ENCODE data around the gene HS2ST1.
A peak's percentile ranks its signal among the peaks of the same experiment; 100 is the strongest.

HS2ST1 gene

GRCh38 chr1:87144316-87144895 is 230.0 kb downstream of the HS2ST1 start:
- DNase-seq, result no peak

- DNase-seq, result no peak
These were observed 230.5 kb downstream of the HS2ST1 start for GRCh38 chr1:87144981-87145380.

GRCh38 chr1:87146538-87146937 is 232.1 kb downstream of the HS2ST1 start:
- no peak for DNase-seq

- DNase-seq, result no peak
These were observed 232.6 kb downstream of the HS2ST1 start for GRCh38 chr1:87146986-87147385.

- DNase-seq, result no peak
These were observed 233.4 kb downstream of the HS2ST1 start for GRCh38 chr1:87147851-87148250.

GRCh38 chr1:87148661-87149060 is 234.2 kb downstream of the HS2ST1 start:
- no peak for DNase-seq

GRCh38 chr1:87149241-87150041 is 235.0 kb downstream of the HS2ST1 start:
- peak; percentile 75 for DNase-seq

- no peak for DNase-seq
These were observed 235.7 kb downstream of the HS2ST1 start for GRCh38 chr1:87150143-87150542.

DNA sequence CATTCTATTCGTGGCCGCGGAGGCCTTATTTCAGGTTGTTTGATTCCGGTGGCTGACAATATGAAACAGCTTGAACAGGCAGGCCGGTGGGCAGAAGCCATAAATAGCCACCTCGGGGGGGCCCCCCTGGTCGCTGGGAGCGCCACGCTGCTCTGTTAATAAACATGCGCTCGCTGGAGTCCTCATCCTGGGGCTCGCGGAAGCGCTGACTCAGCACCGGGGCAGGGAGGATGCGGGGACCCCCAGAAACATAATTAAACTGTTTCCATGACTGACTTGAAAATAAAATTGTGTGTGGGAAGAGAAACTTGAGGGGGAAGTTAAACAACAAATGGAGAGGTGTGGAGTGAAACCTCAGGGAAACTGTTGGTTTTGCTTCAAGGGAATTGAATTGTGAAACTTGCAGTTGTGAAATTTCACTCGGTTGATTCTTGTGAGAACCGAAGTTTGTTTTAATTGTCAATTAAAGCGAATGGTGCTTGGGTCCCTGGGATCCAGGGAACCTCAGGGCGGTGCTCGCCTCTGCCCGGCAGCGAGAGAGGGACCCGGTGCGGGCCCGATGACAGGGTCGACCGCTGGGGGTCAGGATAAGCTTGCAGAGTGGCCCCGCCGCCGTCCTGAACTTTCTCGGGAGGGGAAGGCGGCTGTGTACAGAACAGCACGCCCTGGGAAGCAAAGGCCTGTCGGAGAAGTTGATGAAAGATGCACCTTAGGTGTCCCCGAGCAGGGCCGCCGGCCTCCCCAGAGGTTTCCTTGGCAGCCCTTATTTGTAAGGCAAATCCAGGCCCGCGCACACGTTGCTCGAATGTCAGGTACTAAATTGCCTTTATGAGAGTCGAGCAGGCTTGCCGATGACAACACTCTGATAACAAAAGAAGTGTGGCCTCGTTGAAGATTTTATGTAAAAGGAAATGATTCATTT is 237.3 kb downstream of the HS2ST1 start:
- DNase-seq, result no peak

- DNase-seq, result no peak
These were observed 239.9 kb downstream of the HS2ST1 start for GRCh38 chr1:87154384-87154783.

DNA sequence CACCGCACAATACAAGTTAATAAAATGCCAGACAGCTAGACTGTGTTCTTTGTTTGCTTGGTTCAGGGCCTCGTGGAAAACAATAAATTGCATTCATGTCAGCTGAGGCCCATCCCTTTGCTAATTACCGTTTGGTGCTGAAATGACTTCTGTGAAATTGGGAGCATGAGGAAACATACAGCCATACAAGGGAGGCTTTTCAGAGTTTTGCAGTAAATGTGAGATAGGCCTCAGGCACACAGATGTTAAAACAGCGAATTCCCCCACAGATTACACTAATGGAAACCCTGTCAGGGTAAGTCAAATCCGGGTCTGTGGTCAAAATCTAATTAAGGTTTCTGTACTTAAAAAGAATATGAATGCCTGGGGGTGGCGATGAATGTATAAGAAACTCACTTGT is 240.7 kb downstream of the HS2ST1 start:
- no peak for DNase-seq

GRCh38 chr1:87155648-87156047 is 241.2 kb downstream of the HS2ST1 start:
- DNase-seq, result no peak

- no peak for DNase-seq
These were observed 241.7 kb downstream of the HS2ST1 start for GRCh38 chr1:87156124-87156523.

GRCh38 chr1:87159378-87159915 is 245.0 kb downstream of the HS2ST1 start:
- no peak for DNase-seq
